Measurements from ENCODE around the gene MAN2B2. TPM values are rescaled to one million over a fixed set of nuclear protein-coding genes. Genes with fewer than 3 reads are reported as not detected.

The MAN2B2 gene
- total RNA-seq, 4 donors from 2014 or later: 31.9 to 42.0 (median 33.0) TPM

- intact Hi-C loops (cut with DNase I): no loop called here
- peaks cover 59 to 100% (median 90%) of the 10 kb centered on the region in 4 donors for H3K36me3 ChIP-seq
These were observed 32.5 kb downstream of the MAN2B2 start for GRCh38 chr4:6607368-6608055.

GRCh38 chr4:6608758-6609414 lies 33.9 kb downstream of the MAN2B2 start:
- H3K9me3 ChIP-seq: peaks cover 0 to 15% (median 6%) of the 10 kb centered on the region in 4 donors
- 82% methylated on average over 20 of the region's 28 CpGs for WGBS
- intact Hi-C loops (cut with DNase I): no loop called here
- no peak overlapping the region for H3K4me3 ChIP-seq
- H3K27me3 ChIP-seq: no peaks in the 10 kb centered on the region
- TF ChIP-seq POLR2AphosphoS5 (IDR thresholded peaks at IDR 0.05): no peak
- TF ChIP-seq POLR2A (IDR thresholded peaks at IDR 0.05; ENCODE audit: low read depth): no peak
- no peak for TF ChIP-seq CTCF (IDR thresholded peaks at IDR 0.05)
- TF ChIP-seq EP300 (IDR thresholded peaks at IDR 0.05): no peak
- H3K27ac ChIP-seq (replicated peaks in 1 of 4): no peak overlapping the region
- H3K36me3 ChIP-seq: peaks cover 51 to 97% (median 89%) of the 10 kb centered on the region in 4 donors
- DNase-seq (ENCODE audit: extremely low spot score): no peak
- H3K4me1 ChIP-seq: no peaks in the 10 kb centered on the region

More at GRCh38 chr4:6607368-6608055, 32.5 kb downstream of the MAN2B2 start:
- WGBS: 92% methylated on average over 13 of the region's 13 CpGs
- no peak for DNase-seq (ENCODE audit: extremely low spot score)
- H3K9me3 ChIP-seq: peaks cover 0 to 15% (median 6%) of the 10 kb centered on the region in 4 donors
- H3K4me3 ChIP-seq: no peak overlapping the region
- no peak for TF ChIP-seq CTCF (IDR thresholded peaks at IDR 0.05)
- TF ChIP-seq EP300 (IDR thresholded peaks at IDR 0.05): no peak
- no peak for TF ChIP-seq POLR2AphosphoS5 (IDR thresholded peaks at IDR 0.05)
- no peak overlapping the region for H3K27ac ChIP-seq (replicated peaks in 1 of 4)
- H3K27me3 ChIP-seq: no peaks in the 10 kb centered on the region
- H3K4me1 ChIP-seq: no peaks in the 10 kb centered on the region

GRCh38 chr4:6609415-6610079 lies 34.6 kb downstream of the MAN2B2 start:
- intact Hi-C loops (cut with DNase I): no loop called here
- WGBS: 92% methylated on average over 16 of the region's 26 CpGs
- H3K36me3 ChIP-seq: peaks cover 52 to 97% (median 91%) of the 10 kb centered on the region in 4 donors

GRCh38 chr4:6610856-6611430 lies 36.0 kb downstream of the MAN2B2 start:
- intact Hi-C loops (cut with DNase I): no loop called here
- DNase-seq (ENCODE audit: extremely low spot score): no peak
- Histone ChIP-seq H3K4me3 (no peak overlapping the region), H3K27me3 (no peaks in the 10 kb centered on the region), H3K9me3 (no peaks in the 10 kb centered on the region), H3K4me1 (no peaks in the 10 kb centered on the region), H3K36me3 (peaks cover 50 to 97% (median 91%) of the 10 kb centered on the region in 4 donors), H3K27ac (replicated peaks in 1 of 4) (no peak overlapping the region)
- WGBS: 98% methylated on average over 8 of the region's 24 CpGs
- no peak for TF ChIP-seq POLR2AphosphoS5 (IDR thresholded peaks at IDR 0.05)
- TF ChIP-seq CTCF (IDR thresholded peaks at IDR 0.05): no peak
- no peak for TF ChIP-seq POLR2A (IDR thresholded peaks at IDR 0.05; ENCODE audit: low read depth)
- no peak for TF ChIP-seq EP300 (IDR thresholded peaks at IDR 0.05)

More at GRCh38 chr4:6609415-6610079, 34.6 kb downstream of the MAN2B2 start:
- Histone ChIP-seq H3K27ac (replicated peaks in 1 of 4) (no peak overlapping the region), H3K4me3 (no peak overlapping the region), H3K4me1 (no peaks in the 10 kb centered on the region), H3K9me3 (peaks cover 0 to 9% (median 5%) of the 10 kb centered on the region in 4 donors), H3K27me3 (no peaks in the 10 kb centered on the region)
- DNase-seq (ENCODE audit: extremely low spot score): no peak
- TF ChIP-seq EP300 (IDR thresholded peaks at IDR 0.05) (no peak), CTCF (IDR thresholded peaks at IDR 0.05) (no peak), POLR2AphosphoS5 (IDR thresholded peaks at IDR 0.05) (no peak), POLR2A (IDR thresholded peaks at IDR 0.05; ENCODE audit: low read depth) (no peak)
